ENCODE results near the gene OBI1.

Gene OBI1

GRCh38 chr13:78638216-78638615, 20.7 kb downstream of the OBI1 start:
- no peak for FAIRE-seq

- FAIRE-seq: no peak
Observed at GRCh38 chr13:78636495-78636894, 22.5 kb downstream of the OBI1 start.

GRCh38 chr13:78632996-78633395, 26.0 kb downstream of the OBI1 start:
- FAIRE-seq: no peak

- no peak for FAIRE-seq
Observed at GRCh38 chr13:78631077-78631476, 27.9 kb downstream of the OBI1 start.

- no peak for FAIRE-seq
Observed at GRCh38 chr13:78630511-78630910, 28.4 kb downstream of the OBI1 start.

GRCh38 chr13:78625384-78625783, 33.6 kb downstream of the OBI1 start:
- no peak for FAIRE-seq

GRCh38 chr13:78623132-78623531, 35.8 kb downstream of the OBI1 start:
- FAIRE-seq: no peak

- no peak for FAIRE-seq
Observed at GRCh38 chr13:78620936-78621470, 38.0 kb downstream of the OBI1 start.

- no peak for FAIRE-seq
Observed at GRCh38 chr13:78618411-78618810, 40.5 kb downstream of the OBI1 start.

GRCh38 chr13:78611040-78611439, 47.9 kb downstream of the OBI1 start:
- no peak for FAIRE-seq

GRCh38 chr13:78610381-78610883, 48.5 kb downstream of the OBI1 start:
- FAIRE-seq: no peak

- no peak for FAIRE-seq
Observed at GRCh38 chr13:78609464-78610205, 49.3 kb downstream of the OBI1 start.

GRCh38 chr13:78608688-78609463, 50.1 kb downstream of the OBI1 start:
- FAIRE-seq: no peak

GRCh38 chr13:78608252-78608687, 50.7 kb downstream of the OBI1 start:
- no peak for FAIRE-seq

- FAIRE-seq: no peak
Observed at GRCh38 chr13:78607409-78608251, 51.3 kb downstream of the OBI1 start.

GRCh38 chr13:78606471-78607408, 52.2 kb downstream of the OBI1 start:
- FAIRE-seq: no peak

GRCh38 chr13:78604782-78605611, 54.0 kb downstream of the OBI1 start:
- no peak for FAIRE-seq

- FAIRE-seq: no peak
Observed at GRCh38 chr13:78603240-78603957, 55.6 kb downstream of the OBI1 start, which contains the start of gene POU4F1. Gene POU4F1, minus strand, starts transcription at chr13:78603552. Its CDS starts 226 bp downstream, at chr13:78603326.

GRCh38 chr13:78602561-78603239, 56.3 kb downstream of the OBI1 start:
- FAIRE-seq: no peak

All from A204.1 (cell line).